Stimulated activated CD4-positive, alpha-beta T cell treated with anti-CD3 and anti-CD28 coated beads, Interleukin-2, amount 100 ng/mL, for 24 hours (primary cell): ENCODE measurements around the gene CES2.
"Not testable (repeated sequence)": the region's sequence is repeated elsewhere in the genome, so short reads cannot be mapped to it uniquely, and the experiment has no call there.

Source experiments
- DNase-seq, 2 donors: peaks; one replicate each; pipeline ENCODE4 v3.0.0-alpha.2; 2020

CES2 gene

DNA sequence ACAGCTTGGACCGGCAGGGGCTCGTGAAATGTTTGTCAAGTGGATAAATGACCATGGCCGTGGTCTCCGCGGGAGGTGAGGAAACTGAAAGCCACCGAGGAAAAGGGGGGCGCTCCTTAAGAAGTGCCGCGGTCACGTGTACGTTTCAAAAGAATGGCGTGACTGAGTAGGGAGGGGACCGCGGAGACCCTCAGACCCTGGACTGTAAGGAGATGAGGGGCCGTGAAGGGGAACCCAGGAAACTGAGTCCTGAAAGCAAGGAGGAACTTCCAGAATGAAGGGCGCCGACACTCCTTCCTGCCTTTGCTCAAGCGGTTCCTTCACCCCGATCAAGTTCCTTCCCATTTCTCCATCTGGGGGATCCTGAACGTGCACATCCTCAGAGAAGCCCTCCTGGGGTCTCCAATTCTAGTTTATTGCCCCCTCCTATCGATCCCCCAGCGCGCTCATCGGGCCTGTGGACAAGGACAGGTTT is 440 bp upstream of the CES2 start:
- not testable (repeated sequence) for DNase-seq

DNA sequence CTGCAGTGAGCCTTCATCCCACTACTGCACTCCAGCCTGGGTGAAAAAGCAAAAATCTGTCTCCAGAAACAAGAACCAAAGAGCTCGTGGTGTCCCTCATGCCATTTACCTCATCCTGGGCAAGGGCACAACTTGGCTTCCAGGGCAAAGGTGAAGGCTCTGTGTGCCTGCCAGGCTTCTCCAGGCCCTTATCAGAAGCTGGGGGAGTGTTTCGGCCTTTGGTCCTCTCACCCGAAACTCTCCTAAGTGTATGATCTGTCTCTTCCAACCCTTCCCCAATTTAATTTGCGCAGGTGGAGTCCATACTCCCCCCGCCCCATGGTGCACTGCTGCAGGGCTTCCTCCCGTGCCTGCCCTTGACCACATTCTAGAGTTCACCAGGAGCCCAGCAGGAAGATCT is 1.1 kb downstream of the CES2 start:
- no peak for DNase-seq

DNA sequence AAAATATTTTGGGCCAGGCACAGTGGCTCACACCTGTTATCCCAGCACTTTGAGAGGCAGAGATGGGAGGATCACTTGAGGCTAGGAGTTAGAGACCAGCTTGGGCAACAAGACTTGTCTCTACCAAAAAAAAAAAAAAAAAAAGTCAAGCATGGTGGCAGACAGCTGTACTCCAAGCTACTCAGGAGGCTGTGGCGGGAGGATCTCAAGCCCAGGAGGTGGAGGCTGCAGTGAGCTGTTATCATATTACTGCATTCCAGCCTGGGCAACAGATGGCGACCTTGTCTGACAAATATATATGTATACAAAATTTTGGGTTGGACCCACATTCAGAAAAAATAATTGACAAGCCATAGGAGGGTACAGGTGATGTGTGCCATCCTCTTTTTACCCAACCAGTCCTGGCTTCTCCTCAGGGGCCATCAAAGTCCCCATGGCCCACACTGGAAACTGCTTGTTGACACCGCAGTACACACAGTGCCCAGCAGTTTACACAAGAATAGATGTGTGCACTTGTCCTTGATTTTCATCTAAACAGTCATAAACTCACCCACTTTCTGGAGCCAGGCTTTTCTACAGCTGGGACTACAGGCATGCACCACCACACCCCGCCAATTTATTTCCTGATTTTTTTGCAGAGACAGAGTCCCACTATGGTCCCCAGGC is 1.7 kb downstream of the CES2 start:
- DNase-seq, result no peak

DNA sequence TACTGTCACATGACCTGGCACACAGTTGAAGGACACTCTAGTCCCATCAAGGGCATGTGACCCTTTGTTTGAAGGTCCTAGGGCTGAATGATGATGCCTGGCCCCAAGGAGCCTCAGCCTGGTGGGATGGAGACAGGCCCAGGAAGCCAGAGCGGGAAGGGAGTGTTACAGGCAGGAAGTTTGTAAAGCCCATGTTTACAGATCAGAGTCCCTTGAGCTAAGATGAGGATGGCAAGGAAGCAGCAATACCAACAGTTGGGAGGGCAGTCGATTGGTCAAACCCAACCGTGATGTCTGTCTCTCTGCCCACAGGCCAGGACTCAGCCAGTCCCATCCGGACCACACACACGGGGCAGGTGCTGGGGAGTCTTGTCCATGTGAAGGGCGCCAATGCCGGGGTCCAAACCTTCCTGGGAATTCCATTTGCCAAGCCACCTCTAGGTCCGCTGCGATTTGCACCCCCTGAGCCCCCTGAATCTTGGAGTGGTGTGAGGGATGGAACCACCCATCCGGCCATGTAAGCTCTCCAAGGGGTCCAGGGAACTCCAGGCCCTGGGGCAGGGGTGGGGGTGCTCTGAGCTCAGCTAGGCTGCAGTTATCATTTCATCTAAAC is 2.5 kb downstream of the CES2 start:
- no peak for DNase-seq

DNA sequence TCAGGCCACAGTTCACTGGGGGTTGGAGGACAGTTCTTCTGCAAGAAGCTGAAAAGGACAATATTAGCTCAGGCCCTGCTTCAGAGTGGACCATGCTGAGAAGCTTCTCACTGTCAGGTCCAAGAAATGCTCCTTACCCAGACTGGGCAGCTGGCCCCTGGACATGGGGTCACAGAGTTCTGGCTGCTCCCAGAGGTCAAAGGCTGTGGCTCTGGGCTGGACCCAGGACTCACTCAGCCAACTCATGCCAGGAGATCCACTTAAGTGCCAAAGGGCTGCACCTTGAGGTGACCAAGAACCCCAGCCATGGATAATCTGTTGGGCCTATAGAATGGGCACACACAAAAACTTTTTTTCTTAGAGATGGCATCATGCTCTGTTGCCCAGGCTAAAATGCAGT is 4.0 kb downstream of the CES2 start:
- no peak for DNase-seq

DNA sequence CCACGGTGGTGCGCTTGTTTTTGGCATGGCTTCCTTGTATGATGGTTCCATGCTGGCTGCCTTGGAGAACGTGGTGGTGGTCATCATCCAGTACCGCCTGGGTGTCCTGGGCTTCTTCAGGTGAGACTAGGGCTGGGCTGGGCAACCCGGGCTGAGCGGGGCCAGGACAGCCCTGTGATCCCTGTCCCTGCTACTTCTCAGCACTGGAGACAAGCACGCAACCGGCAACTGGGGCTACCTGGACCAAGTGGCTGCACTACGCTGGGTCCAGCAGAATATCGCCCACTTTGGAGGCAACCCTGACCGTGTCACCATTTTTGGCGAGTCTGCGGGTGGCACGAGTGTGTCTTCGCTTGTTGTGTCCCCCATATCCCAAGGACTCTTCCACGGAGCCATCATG is 4.9 kb downstream of the CES2 start:
- DNase-seq, result no peak

DNA sequence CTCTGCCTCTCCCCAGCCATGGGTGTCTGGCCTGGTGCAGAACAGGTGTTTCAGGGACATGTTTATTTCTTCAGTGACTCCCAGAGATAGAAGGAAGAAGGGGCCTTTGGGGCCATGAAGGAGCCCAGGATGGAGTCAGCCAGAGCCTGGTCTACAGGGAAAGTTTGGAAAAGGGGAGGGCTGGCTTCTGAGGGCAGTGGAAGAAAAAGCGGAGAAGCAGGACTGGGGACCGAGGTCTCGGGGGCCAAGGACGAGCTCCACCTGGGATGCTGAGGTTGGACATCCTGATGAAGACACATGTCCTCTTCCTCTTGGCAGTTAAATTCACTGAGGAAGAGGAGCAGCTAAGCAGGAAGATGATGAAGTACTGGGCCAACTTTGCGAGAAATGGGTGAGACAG is 7.7 kb downstream of the CES2 start:
- no peak for DNase-seq

DNA sequence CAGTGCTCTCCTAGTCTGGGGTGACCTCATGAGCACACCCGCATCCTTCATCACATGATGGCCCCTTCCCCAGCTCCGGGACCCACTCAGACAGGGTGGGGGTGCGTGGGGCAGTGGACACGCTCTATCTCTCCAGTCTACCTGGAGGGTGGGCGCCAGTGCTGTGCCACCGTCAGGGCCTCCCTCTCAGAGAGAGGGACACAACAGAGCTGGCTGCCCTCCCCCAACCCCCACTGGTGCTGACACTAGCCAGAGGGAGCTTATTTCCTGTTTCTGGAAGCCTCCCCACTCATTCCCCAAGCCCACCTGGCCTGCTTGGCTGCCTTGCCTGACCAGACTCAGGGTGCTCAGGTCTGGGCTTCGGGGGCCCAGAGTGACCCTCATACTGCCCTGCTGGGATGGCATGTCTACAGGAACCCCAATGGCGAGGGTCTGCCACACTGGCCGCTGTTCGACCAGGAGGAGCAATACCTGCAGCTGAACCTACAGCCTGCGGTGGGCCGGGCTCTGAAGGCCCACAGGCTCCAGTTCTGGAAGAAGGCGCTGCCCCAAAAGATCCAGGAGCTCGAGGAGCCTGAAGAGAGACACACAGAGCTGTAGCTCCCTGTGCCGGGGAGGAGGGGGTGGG is 8.2 kb downstream of the CES2 start:
- no peak for DNase-seq

DNA sequence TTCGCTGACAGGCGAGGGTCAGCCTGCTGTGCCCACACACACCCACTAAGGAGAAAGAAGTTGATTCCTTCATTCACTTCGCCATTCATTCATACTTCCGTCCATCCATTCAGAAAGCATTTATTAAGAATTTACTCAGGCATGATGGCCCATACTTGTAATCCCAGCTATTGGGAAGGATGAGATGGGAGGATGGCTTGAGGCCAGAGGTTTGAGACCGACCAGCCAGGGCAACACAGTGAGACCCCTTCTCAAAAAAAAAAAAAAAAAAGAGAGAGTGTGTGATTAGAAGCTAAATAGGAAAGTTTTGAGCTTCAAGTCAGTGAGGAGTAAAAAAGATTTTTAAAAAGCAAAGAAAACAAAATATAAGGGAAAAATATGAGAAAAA is 8.7 kb downstream of the CES2 start:
- no peak for DNase-seq

DNA sequence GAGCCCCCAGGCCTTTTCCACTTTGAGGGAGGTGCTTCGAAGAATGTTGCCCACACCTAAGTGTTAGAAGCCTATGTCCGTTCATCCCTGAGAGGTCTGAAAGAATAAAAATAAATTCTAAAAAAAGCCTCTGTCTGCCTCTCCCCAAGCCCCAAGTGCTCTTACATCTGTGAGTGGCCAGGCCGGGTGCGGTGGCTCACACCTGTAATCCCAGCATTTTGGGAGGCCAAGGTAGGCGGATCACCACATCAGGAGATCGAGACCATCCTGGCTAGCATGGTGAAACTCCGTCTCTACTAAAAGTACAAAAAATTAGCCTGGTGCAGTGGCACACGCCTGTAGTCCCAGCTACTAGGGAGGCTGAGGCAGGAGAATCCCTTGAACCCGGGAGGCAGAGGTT is 9.7 kb downstream of the CES2 start:
- DNase-seq, result not testable (repeated sequence)

DNA sequence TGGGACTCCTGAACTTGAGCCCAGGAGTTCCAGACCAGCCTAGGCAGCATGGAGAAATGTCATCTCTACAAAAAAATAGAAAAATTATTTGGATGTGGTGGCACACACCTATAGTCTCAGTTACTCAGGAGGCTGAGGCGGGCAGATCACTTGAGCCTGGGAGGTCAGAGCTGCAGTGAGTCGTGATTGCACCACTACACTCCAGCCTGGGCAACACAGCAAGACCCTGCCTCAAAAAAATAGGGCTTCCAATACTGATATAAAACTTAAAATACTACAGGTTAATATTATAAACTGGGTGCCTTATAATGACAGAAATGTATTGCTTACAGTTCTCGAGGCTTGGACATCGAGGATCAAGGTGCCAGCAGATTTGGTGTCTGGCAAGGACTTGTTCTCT is 10.6 kb downstream of the CES2 start:
- DNase-seq, result no peak

DNA sequence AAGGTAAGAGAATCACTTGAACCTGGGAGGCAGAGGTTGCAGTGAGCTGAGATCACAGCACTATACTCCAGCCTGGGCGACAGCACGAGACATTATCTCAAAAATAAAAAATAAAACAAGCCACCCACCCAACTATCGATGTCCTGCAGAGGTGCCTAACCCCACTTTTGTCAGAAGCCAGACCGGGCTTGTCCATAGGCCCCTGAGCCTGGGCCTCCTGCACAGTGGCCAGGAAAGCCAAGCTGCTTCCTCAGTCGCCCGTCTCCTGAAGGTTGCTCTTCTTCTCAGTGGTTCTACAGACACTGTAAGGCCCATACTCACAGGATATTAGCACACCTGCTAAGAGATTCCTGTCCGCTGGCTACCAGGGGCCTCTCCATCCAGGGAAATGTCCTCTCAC is 11.2 kb downstream of the CES2 start:
- no peak for DNase-seq

DNA sequence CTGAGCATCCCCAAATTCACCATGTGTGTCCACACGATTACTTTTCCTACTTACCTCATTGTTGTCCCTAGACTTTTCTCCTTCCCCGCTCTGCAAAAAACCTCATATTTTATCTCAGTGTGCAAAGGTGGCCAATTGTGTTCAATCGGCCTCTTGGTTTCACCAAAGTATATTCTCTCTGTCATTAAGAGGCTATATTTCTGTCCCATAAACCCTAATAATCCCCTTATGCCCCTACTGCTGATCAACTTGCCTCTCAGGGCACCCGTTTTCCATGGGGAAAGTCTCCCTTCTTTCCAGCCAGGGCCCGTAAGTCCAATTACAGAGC is 11.6 kb downstream of the CES2 start:
- DNase-seq, result no peak

DNA sequence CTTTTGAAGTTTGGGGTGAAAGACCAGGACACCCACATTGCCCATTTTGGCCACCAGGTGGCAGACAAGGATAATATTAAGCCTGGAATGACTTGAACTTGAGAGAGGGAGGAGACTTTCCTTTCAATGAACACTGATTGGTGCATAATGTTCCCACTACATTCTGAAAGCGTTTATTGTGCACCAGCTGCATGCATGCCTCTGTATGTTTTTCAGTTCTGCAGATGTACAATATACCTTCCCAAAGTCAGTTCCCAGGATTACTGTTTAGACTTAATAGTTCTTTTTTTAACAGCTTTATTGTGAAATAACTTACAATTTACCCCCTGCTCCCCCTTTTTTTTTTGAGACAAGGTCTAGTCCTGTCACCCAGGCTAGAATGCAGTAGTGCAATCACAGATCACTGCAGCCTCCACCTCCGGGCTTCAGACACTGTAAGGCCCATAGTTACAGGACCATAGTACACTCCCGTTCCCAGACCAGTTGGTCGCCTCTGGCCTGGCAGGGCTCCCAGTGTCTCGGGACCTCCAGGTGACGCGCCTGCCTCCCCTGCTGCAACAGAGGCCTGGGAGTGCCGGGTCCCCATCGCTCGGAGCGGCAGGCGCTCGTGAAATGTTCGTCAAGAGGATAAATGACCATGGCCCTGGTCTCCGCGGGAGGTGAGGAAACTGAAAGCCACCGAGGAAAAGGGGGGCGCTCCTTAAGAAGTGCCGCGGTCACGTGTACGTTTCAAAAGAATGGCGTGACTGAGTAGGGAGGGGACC is 12.2 kb downstream of the CES2 start:
- DNase-seq, result peak; percentile 90 to 91

DNA sequence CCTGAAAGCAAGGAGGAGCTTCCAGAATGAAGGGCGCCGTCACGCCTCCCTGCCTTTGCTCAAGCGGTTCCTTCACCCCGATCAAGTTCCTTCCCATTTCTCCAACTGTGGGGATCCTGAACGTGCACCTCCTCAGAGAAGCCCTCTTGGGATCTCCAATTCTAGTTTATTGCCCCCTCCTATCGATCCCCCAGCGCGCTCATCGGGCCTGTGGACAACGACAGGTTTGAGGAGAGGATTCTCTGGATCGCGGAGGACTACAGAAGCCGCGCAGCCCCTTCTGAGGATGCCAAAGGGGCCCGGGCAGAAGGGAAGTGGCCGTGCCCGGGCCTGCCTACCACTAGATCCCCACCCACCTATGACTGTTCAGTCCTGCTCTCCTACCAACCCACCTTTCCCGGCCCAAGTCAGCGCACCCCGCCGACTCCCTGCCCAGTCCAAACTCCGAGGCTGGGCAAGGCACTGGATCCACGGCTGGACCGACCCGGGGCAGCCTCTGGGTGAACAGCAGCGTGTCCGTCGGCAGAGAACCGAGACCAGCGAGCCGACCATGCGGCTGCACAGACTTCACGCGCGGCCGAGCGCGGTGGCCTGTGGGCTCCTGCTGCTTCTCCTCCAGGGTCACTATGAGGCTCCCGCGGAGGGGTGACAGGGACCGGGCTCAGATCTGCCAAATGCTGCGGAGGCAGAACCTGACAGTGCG is 13.0 kb downstream of the CES2 start:
- no peak for DNase-seq

DNA sequence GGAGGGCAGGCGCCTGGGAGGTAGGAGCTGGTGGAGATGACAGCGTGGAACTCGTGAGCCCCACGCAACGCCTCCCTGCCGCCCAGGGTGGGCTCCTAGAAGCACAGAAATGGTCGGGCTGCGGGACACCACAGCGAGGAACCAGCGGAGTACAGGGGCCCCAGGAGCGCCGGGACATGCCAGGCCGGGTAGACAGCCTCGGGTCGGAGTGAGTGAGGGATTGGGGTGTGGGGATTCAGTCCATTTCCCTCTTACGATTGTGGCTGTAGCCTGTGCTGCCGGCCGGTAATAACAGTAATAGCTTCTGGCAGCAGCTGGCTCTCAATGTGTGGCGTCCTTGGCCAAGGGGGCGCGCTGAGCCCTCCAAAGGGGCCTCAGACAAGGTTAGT is 13.5 kb downstream of the CES2 start:
- DNase-seq, result no peak

DNA sequence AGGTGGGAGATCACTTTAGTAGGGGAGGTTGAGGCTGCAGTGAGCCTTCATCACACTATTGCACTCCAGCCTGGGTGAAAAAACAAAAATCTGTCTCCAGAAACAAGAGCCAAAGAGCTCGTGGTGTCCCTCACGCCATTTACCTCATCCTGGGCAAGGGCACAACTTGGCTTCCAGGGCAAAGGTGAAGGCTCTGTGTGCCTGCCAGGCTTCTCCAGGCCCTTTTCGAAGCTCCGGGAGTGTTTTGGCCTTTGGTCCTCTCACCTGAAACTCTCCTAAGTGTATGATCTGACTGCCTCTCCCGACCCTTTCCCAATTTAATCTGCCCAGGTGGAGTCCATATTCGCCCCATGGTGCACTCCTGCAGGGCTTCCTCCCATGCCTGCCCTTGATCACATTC is 14.2 kb downstream of the CES2 start:
- DNase-seq, result no peak

DNA sequence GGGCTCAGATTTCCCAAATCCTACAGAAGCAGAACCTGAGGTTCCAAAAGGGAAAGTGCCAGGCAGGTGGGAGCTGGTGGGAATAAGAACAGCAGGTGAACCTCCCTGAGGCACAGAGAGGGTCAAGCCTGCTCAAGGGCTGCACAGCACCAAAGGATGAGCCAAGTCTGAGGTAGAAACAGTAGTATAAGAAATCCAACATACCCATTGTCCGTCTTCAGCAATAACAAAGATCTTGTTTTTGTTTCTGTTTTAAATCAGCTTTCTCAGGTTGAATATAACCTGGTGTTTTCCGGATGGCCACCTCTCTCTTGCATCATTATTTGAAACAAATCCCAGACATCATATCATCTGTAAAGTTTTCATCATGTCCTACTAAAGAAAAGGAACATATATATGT is 15.1 kb downstream of the CES2 start:
- no peak for DNase-seq

DNA sequence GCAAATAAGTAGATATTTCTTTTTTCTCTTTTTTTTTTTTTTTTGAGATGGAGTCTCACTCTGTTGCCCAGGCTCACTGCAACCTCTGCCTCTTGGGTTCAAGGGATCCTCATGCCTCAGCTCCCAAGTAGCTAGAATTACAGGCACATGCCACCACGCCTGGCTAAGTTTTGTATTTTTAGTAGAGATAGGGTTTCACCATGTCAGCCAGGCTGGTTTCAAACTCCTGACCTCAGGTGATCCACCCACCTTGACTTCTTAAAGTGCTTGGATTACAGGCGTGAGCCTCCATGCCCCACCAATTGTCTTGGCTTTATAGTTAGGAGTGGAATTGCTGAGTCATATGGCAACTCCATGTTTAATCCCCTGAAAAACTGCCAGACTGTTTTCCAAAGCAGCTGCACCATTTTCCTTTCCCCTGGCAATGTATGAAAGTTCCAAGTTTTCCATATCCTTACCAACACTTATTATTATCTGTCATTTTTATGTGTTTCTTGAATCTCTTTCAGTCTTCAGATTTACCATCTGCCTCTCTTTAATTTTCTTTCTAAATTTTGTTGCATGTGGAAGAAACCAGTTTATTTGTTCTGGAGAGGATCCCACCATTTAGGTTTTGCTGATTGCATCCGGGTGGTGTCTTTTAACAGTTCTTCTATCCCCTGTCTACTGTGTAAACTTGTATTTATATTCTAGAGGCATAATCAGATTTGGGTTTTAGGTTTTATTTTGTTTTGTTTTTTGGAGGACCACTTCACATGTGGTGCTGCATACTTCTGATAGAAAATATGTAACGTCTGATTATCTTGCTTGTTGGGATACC is 15.9 kb downstream of the CES2 start:
- DNase-seq, result no peak

DNA sequence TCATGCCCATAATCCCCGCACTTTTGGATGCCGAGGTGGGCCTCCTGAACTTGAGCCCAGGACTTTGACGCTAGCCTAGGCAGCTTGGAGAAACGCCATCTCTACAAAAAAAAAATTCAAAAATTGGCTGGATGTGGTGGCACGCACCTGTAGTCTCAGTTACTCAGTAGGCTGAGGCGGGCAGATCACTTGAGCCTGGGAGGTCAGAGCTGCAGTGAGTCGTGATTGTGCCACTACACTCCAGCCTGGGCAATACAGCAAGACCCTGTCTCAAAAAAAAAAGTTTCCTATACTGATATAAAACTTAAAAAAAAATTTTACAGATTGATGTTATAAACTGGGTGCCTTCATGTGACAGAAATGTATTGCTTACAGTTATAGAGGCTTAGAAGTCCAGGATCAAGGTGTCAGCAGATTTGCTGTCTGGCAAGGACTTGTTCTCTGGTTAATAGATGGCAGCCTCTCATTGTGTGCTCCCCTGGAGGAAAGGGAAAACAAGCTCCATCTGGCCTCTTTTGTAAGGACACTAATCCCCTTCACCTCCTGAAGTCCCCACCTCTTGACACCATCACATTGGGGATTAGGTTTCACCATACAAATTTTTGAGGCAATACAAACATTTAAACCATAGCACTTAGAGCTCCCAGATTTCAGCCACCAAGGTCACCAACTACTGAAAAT is 17.3 kb downstream of the CES2 start:
- DNase-seq, result no peak

DNA sequence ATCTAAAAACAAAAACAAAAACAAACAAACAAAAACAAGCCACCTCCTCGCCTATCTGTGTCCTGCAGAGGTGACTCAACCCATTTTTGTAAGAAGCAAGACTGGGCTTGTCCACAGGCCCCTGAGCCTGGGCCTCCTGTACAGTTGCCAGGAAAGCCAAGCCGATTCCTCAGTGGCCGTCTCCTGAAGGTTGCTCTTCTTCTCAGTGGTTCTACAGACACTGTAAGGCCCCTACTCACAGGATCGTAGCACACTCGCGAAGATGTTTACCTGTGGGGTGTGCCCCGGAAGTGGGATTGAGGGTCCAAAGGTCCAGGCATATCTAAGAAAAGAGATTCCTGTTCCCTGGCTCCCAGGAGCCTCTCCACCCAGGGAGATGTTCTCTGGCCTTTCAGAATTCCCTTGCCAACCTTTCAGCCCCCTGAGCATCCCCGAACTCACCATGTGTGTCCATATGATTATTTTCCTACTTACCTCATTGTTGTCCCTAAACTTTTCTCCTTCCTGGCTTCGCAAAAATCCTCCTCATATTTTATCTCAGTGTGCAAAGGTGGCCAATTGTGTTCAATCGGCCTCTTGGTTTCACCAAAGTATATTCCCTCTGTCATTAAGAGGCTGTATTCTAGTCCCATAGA is 18.3 kb downstream of the CES2 start:
- no peak for DNase-seq
